ENCODE measurements around the gene CNKSR2.

- TF ChIP-seq, protein P1, sequence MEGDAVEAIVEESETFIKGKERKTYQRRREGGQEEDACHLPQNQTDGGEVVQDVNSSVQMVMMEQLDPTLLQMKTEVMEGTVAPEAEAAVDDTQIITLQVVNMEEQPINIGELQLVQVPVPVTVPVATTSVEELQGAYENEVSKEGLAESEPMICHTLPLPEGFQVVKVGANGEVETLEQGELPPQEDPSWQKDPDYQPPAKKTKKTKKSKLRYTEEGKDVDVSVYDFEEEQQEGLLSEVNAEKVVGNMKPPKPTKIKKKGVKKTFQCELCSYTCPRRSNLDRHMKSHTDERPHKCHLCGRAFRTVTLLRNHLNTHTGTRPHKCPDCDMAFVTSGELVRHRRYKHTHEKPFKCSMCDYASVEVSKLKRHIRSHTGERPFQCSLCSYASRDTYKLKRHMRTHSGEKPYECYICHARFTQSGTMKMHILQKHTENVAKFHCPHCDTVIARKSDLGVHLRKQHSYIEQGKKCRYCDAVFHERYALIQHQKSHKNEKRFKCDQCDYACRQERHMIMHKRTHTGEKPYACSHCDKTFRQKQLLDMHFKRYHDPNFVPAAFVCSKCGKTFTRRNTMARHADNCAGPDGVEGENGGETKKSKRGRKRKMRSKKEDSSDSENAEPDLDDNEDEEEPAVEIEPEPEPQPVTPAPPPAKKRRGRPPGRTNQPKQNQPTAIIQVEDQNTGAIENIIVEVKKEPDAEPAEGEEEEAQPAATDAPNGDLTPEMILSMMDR (IDR thresholded peaks at IDR 0.05), result no peak
- no peak for TF ChIP-seq EZH2 (IDR thresholded peaks at IDR 0.05)
These were observed 282.5 kb downstream of the CNKSR2 start for GRCh38 chrX:21656587-21657317.

Data from neural progenitor cell (in vitro differentiated cells).